ENCODE data around the gene RAB10. TPM values are rescaled to one million over a fixed set of nuclear protein-coding genes. Genes with fewer than 3 reads are reported as not detected.

The RAB10 gene
- total and polyA plus RNA-seq, 2 donors from 2014 or later, result 59.8 to 122 TPM

GRCh38 chr2:26168785-26169184 lies 134.9 kb downstream of the RAB10 start:
- TF ChIP-seq, protein P1, sequence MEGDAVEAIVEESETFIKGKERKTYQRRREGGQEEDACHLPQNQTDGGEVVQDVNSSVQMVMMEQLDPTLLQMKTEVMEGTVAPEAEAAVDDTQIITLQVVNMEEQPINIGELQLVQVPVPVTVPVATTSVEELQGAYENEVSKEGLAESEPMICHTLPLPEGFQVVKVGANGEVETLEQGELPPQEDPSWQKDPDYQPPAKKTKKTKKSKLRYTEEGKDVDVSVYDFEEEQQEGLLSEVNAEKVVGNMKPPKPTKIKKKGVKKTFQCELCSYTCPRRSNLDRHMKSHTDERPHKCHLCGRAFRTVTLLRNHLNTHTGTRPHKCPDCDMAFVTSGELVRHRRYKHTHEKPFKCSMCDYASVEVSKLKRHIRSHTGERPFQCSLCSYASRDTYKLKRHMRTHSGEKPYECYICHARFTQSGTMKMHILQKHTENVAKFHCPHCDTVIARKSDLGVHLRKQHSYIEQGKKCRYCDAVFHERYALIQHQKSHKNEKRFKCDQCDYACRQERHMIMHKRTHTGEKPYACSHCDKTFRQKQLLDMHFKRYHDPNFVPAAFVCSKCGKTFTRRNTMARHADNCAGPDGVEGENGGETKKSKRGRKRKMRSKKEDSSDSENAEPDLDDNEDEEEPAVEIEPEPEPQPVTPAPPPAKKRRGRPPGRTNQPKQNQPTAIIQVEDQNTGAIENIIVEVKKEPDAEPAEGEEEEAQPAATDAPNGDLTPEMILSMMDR (IDR thresholded peaks at IDR 0.05; ENCODE audit: borderline replicate concordance, extremely low read depth, insufficient read depth), result no peak
- Histone ChIP-seq H3K4me3 (ENCODE audit: low read length in 3 of 3) (no peak overlapping the region), H3K4me1 (ENCODE audit: control insufficient read depth in 2 of 3, insufficient read depth in 2 of 3, low read depth in 1 of 3, low read length in 3 of 3) (peaks cover 0 to 5% (median 0%) of the 10 kb centered on the region in 3 donors), H3K27me3 (ENCODE audit: control insufficient read depth, insufficient read depth, low read length) (no peaks in the 10 kb centered on the region), H3K36me3 (ENCODE audit: control insufficient read depth in 2 of 3, insufficient read depth in 3 of 3, low read length in 3 of 3) (no peaks in the 10 kb centered on the region), H3K9ac (ENCODE audit: low read length in 3 of 3) (no peak overlapping the region), H3K27ac (ENCODE audit: low read depth in 2 of 2, low read length in 2 of 2) (no peak overlapping the region), H3K9me3 (ENCODE audit: control insufficient read depth in 2 of 3, insufficient read depth in 1 of 3, low read length in 3 of 3) (no peaks in the 10 kb centered on the region)
- intact Hi-C loops (cut with DNase I), result no loop called here
- DNase-seq (no peak), FAIRE-seq (no peak)

GRCh38 chr2:26169226-26169625 lies 135.3 kb downstream of the RAB10 start:
- no peaks in the 10 kb centered on the region for H3K36me3 ChIP-seq (ENCODE audit: control insufficient read depth in 2 of 3, insufficient read depth in 3 of 3, low read length in 3 of 3)
- peaks cover 0 to 5% (median 0%) of the 10 kb centered on the region in 3 donors for H3K4me1 ChIP-seq (ENCODE audit: control insufficient read depth in 2 of 3, insufficient read depth in 2 of 3, low read depth in 1 of 3, low read length in 3 of 3)
- DNase-seq (no peak), FAIRE-seq (no peak)
- H3K27me3 ChIP-seq (ENCODE audit: control insufficient read depth, insufficient read depth, low read length), result no peaks in the 10 kb centered on the region
- intact Hi-C loops (cut with DNase I), result no loop called here
- no peak overlapping the region for H3K27ac ChIP-seq (ENCODE audit: low read depth in 2 of 2, low read length in 2 of 2)
- H3K4me3 ChIP-seq (ENCODE audit: low read length in 3 of 3), result no peak overlapping the region
- TF ChIP-seq, protein P1 (IDR thresholded peaks at IDR 0.05; ENCODE audit: borderline replicate concordance, extremely low read depth, insufficient read depth), result no peak
- H3K9me3 ChIP-seq (ENCODE audit: control insufficient read depth in 2 of 3, insufficient read depth in 1 of 3, low read length in 3 of 3), result no peaks in the 10 kb centered on the region
- H3K9ac ChIP-seq (ENCODE audit: low read length in 3 of 3), result no peak overlapping the region

DNA sequence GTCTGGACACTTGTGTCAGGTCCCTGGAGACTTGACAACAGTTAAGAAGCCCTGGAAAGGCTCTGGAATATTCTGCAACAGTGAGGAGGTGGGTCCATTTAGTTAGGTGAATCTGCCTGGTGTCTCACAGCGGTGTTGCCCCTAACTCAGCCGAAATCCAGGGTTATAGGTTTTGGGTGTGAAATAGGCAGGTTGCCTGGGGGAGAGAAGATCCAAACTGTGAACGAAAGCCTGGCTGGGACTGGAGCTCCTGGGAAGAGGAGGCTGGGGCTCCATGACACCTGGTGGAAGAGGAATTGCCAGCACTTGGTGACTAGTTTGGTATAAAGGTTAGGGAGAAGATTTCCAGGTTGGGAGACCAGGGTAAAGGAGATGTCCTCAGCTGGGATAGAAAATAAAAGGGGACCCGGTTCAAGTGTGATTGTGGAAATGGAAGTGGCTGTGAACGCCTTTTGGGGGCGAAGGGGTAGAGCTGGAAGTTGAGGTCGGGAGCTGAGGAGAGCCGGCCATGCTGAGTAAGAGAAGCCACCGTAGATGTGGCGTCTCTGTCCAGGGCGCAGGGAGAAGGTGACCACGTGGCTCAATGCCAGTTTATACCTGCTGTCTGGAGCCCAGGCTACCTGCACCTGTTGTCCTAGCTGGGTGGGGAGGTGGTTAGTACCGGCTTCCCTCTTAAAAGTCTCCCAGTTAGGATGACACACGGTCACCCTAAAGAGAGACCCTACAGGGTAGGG lies 136.0 kb downstream of the RAB10 start:
- H3K4me1 ChIP-seq (ENCODE audit: control insufficient read depth in 2 of 3, insufficient read depth in 2 of 3, low read depth in 1 of 3, low read length in 3 of 3), result no peaks in the 10 kb centered on the region
- intact Hi-C loops (cut with DNase I), result no loop called here
- no peaks in the 10 kb centered on the region for H3K36me3 ChIP-seq (ENCODE audit: control insufficient read depth in 2 of 3, insufficient read depth in 3 of 3, low read length in 3 of 3)
- no peak overlapping the region for H3K27ac ChIP-seq (ENCODE audit: low read depth in 2 of 2, low read length in 2 of 2)
- no peaks in the 10 kb centered on the region for H3K9me3 ChIP-seq (ENCODE audit: control insufficient read depth in 2 of 3, insufficient read depth in 1 of 3, low read length in 3 of 3)
- H3K27me3 ChIP-seq (ENCODE audit: control insufficient read depth, insufficient read depth, low read length), result peaks cover 3% of the 10 kb centered on the region
- FAIRE-seq (no peak), DNase-seq (no peak)
- TF ChIP-seq, protein P1 (IDR thresholded peaks at IDR 0.05; ENCODE audit: borderline replicate concordance, extremely low read depth, insufficient read depth), result no peak
- no peak overlapping the region for H3K9ac ChIP-seq (ENCODE audit: low read length in 3 of 3)
- no peak overlapping the region for H3K4me3 ChIP-seq (ENCODE audit: low read length in 3 of 3)
